Astrocyte (in vitro differentiated cells and primary cell): Measurements from ENCODE around the gene HTRA1.

Experiments
- CTCF ChIP-seq: IDR thresholded peaks from 2 replicates; pipeline ENCODE4 v1.5.1; 2011; ENCODE audit warnings: low read depth, mild to moderate bottlenecking, inconsistent platforms, low read length, moderate library complexity; ENCODE audit not compliant: insufficient read depth
- EZH2 ChIP-seq: IDR thresholded peaks from 2 replicates; pipeline ENCODE4 v1.6.1; 2012; ENCODE audit warnings: mild to moderate bottlenecking, low read length, inconsistent platforms; ENCODE audit not compliant: insufficient read depth

- no peak for TF ChIP-seq CTCF
- no peak for TF ChIP-seq EZH2
Measured at GRCh38 chr10:122549636-122550035, 88.3 kb downstream of the HTRA1 start.
